H4 (cell line): ENCODE results near the gene KCNH1. TPM values are rescaled to one million over a fixed set of nuclear protein-coding genes. Genes with fewer than 3 reads are reported as not detected.

Experiments used
- DNase-seq: peaks from one replicate; pipeline ENCODE4 v3.0.0-alpha.2; 2015; ENCODE audit warnings: low spot score
- total RNA-seq: library from RNA; depleted of rRNA; stranded (reverse); fragments of >200 nt; shearing (Covaris generic); gene quantifications from 2 replicates; pipeline ENCODE4 v1.2.3, GENCODE V29; 2014; rRNA removed

Gene KCNH1
- total RNA-seq, 1 experiment from 2014 or later = 0.97 TPM

DNA sequence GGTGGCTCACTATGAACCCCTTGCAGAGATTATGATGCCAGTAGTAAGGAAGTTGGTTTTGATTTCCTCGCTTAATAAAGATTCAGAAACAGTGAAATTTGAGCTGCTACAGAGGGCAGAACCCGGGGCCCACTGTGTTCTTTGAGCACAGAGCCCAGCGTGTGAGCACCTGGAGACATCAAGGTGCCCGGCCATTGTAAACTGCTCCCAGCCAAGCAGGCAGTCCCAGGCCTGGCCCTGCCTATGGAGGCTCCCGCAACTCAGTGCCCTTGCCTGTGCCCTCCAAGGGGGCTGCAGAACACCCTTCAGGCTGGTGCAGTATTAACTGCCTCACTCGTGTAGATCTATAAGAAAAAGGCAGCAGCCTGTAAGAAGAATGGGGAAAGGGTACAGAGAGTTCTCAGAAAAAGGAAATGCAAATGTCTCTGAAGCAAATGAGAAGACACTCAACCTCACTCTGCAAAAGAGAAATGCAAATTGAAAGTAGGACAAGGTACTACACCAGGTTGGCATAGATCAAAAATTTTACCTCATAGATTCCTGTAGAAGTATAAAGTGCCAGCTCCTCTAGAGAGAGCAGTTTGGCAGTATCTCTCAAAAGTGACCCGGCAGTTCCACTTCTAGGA, 481.5 kb downstream of the KCNH1 start:
- DNase-seq = no peak

DNA sequence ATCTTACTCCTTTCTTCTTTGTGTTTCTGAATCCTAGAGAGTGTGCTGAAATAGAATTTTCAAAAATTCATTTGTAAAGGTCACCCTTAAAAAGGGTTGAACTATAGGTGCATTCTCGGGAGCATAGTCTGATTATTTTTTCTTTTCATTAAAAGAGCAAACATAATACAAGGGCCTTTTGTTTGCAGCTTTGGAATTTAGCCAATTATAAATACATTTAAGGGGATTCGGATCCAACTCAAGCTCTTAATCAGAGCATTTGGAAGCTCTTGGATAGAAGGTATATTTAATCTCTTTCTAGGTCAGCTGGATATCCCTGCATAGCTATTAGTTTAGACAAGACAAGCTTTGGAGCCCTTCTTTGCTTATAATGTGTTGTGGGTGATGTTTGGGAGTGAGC, 483.5 kb downstream of the KCNH1 start:
- DNase-seq = no peak

DNA sequence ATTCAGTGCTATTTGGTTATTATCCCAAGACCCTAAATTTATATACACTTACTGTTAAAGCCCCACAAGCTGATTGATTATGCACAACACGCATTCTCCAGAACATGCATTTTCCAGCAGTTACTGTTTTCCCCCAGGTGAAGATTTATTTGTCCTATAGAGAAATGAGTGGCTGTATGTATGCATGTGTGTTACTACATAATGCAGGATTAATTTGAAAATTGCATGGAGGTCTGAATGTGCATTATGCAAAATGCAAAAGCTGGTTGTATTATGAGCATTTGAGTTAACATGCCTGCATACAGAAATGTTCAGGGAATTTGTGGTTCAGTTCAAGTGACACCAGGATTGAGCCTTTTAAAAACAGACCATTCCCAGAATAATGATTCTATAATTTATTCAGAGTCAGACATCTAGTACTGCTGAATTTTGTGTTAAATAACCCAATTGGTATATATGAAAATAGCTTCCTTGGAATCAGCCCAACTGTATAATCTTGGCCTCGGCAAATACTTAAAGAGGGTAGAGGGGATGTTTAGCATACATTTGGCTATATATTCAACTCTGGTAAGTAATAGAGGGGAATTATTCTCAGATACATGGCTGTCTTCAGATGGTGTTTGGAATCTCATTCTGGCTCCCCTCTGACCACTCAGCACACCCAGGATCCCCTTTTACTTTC, 485.2 kb downstream of the KCNH1 start:
- DNase-seq = no peak

DNA sequence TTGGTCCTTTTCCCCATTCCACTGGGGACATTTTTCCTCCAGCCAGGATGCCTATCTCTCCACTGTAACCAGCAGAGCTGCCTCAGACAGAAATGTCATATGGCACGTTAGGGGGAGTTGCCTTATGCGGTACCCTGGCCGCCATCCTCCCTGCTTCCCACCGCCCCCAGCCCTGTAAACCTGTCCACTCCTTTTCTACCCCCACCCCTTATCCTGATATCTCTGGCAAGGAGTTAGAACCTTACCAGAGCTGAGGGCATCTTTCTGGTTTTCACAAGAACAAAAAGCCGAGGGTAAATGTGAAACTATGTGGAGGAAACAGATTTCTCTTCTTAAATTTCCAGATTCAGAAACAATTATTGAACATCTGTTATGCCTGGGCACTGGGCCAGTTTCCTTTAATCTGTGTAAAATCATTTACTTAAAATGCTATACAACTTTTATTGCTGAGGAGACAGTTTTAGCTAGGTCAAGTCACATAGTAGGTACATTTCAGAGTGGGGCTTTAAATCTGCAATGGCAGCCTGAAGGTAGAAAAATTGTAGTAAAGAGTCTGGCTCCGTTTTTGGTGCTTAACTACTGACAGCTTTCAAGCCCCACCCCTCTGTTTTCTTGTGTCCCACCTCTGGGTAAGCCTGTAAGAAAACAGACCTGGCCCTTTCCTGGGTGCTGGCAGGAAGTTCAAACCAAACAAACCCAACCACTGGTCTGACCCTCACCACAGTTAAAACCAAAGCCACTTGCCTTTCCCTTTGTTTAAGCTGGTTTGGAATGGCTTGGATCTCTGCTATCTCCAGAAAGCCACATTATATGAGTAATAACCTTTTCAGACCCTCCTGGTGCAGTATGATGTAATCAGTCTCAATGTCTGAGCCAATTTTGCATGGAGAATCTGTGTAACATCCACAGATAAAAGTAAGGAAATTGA, 486.3 kb downstream of the KCNH1 start:
- DNase-seq = peak; percentile 89

DNA sequence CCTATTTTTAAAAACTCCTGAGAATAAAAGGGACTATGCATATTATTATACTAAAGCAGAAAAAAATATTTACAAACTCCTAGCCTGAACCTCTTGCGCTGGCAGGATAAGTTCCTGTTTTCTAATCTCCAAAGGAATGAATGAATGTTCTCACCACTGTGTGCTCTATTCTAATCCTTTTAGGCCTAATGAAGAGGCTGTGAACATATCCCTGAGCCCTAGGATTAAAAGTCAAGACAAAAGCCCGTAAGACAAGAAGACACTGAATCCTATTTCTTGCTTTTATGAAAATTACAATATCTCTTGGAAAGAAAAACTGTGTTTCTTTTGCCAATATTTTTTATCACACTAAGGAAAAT, 487.7 kb downstream of the KCNH1 start:
- no peak for DNase-seq

DNA sequence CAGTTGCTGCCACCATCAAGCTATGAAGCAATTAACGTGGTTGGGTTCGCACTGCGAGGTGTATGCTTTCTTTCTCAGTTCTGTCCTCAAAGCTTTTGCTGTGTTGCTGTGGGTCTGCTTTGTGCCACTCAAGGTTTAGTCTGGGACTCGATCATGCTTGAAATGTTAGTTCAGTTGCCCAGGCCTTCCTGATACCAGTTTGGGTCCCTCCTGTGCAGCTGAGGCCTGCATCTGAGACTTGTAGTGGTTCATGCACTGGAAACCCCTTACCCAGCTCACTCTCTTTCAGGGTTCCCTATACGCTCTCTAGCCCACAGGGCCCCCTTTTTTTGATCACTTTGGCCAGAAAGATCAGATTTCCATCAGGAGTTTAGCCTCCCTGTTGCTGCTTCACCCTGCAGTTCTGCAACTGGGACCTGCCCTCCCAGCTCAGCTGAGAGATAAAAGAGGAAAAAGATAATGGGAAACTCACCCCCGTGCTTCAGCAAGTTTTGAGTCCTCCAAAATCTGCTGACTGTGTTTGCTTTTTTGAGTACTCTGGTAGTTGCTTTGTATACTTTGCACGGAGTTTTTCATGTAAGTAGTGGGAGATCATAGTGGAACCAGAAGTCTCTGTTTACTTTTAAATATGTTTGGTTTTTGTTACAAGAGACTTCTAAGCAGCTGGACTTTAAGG, 488.2 kb downstream of the KCNH1 start:
- DNase-seq = no peak

DNA sequence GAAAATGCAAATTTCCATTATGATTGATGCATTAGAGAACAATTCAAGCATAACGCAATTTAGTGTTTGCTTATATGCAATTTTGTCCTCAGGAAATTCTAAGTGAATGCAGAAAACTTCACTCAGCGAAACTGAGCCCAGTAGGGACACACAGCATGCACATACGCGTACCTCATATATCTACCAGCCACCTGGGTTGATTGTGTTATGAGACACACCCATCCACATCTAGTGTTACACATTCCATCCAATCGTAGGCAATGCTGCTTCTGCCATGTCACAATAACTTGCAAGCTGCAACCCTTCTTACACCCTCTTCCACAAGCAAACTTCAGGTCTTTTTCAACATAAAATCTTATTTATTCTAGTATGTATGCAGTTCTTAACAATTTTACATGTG, 492.4 kb downstream of the KCNH1 start:
- DNase-seq = no peak

DNA sequence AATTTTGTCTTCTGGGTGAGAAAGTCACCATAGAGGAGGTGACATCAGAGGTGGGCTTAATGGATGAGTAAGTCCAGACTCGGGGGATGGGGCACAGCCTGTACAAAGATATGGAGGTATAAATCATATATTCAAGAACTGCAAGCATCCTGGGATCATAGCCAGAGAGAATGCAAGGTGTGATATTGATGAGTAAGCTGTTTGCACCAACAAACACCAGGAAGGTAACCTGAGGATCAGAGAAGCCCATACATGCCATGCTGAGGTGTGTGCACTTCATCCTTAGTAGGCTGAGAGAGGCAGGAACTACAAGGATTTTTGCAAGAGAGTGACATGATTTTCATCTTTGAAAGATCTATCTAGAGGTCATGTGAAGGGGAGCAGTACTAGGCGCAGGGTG, 498.8 kb downstream of the KCNH1 start:
- DNase-seq = no peak

DNA sequence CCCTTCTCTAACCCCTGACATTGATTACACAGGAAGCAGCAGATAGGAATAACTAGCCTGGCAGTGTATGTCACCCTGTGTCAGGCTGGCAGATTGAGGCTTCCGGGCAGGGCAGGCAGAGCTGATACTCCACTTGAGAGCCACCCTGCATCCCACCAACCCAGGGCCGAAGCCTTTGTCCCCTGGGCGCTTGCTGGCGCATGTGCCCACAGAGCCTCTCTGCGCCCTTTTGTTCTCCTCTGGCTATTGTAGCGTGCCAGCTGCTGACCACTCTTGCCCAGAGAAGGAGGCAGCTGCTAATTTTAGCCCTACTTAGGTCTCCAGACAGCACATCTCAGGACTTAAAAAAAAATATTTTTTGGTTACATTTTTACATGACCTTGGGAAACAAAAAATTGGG, 500.3 kb downstream of the KCNH1 start:
- no peak for DNase-seq

DNA sequence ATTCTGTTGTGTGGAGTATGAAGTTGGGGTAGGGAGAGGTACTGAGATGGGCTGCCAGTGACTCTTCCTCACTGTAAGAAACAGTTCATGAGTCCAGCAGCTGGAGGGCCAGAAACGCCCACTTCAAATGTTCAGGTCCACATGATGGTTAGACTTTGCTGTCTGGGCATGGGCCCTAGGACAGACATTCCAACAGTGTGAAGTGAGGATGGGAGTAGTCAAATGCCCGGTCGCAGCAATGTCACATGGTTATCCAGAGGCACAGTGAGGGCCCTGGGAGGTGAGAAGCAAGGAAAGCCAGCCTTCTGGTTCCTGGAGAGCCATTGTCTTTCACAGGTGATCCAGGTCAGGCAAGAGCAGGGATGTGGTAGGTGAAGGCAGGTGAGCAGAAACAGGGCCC, 500.8 kb downstream of the KCNH1 start:
- DNase-seq = no peak

DNA sequence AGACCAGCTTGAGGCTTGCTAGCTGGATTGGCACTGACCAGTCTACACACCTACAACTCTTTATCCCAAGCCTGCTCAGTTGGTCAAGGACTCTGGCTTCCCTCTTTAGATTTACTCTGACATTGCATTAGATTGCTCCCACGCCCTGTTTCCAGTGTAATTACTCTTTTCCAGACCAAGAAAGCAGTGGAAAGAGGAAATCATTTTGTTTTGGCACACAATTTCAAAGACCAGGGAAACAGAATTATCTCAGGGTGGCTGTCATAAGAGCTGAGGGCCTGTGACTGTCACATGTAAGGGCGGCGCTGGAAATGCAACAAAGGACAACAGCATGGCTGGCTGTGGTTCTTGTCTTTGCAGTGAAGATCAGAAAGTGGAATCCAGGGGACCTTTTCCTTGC, 502.5 kb downstream of the KCNH1 start:
- DNase-seq = no peak

DNA sequence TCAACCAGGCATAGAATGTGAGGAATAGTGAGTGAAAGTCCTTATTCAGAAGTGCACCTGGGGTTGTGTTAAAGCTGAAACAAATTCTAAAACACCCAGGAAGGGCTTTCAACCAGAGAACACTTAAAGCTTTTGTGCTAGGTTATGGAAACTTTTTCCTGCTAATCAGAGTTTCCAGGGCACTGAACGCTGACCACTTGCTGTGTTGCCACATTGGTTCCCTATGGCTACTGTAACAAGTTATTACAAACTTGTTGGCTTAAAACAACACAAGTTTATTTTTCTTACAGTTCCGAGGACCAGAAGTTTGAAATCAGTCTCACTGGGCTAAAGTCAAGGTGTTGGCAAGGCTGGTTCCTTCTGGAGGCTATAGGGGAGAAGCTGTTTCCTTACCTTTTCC, 504.7 kb downstream of the KCNH1 start:
- DNase-seq = no peak

DNA sequence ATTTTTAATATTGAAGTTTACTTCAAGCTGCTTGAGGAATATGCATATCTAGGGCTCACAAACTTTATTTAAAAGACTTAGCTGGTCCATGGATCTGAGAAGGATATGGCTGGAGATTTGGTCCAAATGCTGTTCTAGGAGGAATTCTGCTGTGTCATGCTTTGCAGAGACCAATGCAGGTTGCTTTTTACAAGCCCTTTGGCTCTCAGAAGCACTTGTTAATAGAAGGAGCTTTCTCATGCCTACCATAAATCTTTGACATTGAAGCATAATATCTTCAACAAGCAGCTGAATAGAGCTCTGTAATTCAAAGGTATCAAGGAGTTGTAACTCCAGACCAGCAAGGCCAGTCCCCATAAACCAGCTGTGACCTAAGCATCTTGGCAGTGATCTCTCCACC, 506.2 kb downstream of the KCNH1 start:
- no peak for DNase-seq

Other genes starting within 250 kb of the KCNH1 start
- gene RCOR3, start 125.2 kb upstream of the KCNH1 start, total RNA-seq = 4.6 and 14.8 TPM in 2 replicates
- gene TRAF5, start 192.7 kb upstream of the KCNH1 start, total RNA-seq = 2.6 and 2.9 TPM in 2 replicates